ENCODE measurements around the gene TERT. TPM values are rescaled to one million over a fixed set of nuclear protein-coding genes. Genes with fewer than 3 reads are reported as not detected.

Gene TERT
- total and polyA plus RNA-seq, 5 donors: not detected

DNA sequence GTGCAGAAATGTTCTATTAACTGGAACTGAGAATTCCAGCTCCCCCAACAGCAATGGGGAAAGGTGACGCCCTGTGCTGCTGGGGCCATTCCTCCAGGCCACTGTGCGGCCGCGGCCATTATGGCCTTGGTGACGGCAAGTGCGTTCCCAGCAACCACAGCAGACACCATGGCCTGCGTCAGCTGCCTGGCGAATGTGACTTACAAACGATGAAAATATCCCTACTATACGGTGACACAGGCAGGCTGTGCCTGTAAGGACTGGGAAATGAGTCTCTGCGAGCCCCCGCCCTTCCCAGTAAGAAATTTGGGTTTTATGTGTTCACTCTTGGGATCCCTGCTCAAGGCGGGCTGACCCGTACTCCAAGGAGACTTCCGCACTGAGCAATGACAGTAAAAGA is 29.4 kb upstream of the TERT start:
- intact Hi-C loops (cut with DNase I): no loop called here
- 94% methylated on average over 15 of the region's 15 CpGs for WGBS
- Histone ChIP-seq H3K4me1 (ENCODE audit: control insufficient read depth, insufficient read depth, low read length) (no peaks in the 10 kb centered on the region), H3K27ac (ENCODE audit: low read length) (no peak overlapping the region), H3K27me3 (ENCODE audit: control insufficient read depth, insufficient read depth) (no peaks in the 10 kb centered on the region), H3K9me3 (ENCODE audit: control insufficient read depth, low read length) (no peaks in the 10 kb centered on the region), H3K4me3 (ENCODE audit: low read length) (no peak overlapping the region)
- no peak for DNase-seq
- ATAC-seq: no peak

DNA sequence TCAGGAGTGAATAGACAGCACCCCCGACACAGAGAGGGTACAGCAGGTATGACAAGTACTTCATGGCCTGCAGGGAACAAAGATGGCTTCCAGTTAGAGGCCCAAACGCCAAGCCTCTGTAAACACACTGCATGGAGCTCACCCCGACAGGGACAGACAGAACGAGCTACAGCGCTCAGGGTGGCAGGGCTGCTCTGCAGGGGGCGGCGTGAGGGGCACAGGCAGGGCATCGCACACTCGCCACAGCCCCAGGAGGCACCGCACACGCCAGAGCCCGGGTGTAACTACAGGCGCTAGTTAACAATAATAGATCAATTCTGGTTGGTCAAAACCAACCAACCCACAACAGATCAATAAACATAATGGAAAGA is 28.9 kb upstream of the TERT start:
- Histone ChIP-seq H3K27me3 (ENCODE audit: control insufficient read depth, insufficient read depth) (no peaks in the 10 kb centered on the region), H3K27ac (ENCODE audit: low read length) (no peak overlapping the region), H3K4me3 (ENCODE audit: low read length) (no peak overlapping the region), H3K9me3 (ENCODE audit: control insufficient read depth, low read length) (no peaks in the 10 kb centered on the region), H3K4me1 (ENCODE audit: control insufficient read depth, insufficient read depth, low read length) (no peaks in the 10 kb centered on the region)
- ATAC-seq (no peak), DNase-seq (no peak)
- intact Hi-C loops (cut with DNase I): no loop called here
- WGBS: 96% methylated on average over 13 of the region's 13 CpGs

DNA sequence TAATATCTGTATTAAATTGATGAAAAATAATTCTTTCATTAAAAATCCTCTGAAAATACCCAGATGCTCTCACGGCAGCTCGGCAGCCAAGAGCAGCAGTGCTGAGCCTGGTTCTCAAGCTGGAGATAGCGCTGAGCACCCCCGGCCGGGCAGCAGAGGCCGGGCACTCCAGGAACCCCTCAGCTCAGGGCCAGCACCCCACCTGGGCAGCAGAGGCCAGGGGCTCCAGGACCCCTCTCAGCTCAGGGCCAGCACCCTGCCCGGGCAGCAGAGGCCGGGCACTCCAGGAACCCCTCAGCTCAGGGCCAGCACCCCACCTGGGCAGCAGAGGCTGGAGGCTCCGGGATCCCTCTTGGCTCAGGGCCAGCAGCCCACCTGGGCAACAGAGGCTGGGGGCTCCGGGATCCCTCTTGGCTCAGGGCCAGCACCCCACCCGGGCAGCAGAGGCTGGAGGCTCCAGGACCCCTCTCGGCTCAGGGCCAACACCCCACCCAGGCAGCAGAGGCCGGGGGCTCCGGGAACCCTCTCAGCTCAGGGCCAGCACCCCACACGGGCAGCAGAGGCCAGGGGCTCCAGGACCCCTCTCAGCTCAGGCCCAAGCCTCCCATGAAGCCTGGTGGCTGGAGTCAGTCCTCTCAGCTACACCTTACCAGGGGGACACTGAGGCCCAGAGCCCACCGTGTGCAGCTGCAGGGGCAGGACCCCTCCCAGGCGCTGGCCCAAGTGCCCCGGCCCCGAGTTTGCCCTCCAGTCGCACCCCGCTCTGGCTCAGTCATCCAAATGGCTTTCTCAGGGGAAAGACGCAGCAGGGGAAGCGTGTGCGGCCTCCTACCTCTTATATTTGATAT is 28.3 kb upstream of the TERT start:
- Histone ChIP-seq H3K27me3 (ENCODE audit: control insufficient read depth, insufficient read depth) (no peaks in the 10 kb centered on the region), H3K4me1 (ENCODE audit: control insufficient read depth, insufficient read depth, low read length) (no peaks in the 10 kb centered on the region), H3K9me3 (ENCODE audit: control insufficient read depth, low read length) (no peaks in the 10 kb centered on the region), H3K4me3 (ENCODE audit: low read length) (no peak overlapping the region), H3K27ac (ENCODE audit: low read length) (no peak overlapping the region)
- WGBS: 92% methylated on average over 24 of the region's 24 CpGs
- DNase-seq: no peak
- intact Hi-C loops (cut with DNase I): no loop called here
- ATAC-seq: no peak

DNA sequence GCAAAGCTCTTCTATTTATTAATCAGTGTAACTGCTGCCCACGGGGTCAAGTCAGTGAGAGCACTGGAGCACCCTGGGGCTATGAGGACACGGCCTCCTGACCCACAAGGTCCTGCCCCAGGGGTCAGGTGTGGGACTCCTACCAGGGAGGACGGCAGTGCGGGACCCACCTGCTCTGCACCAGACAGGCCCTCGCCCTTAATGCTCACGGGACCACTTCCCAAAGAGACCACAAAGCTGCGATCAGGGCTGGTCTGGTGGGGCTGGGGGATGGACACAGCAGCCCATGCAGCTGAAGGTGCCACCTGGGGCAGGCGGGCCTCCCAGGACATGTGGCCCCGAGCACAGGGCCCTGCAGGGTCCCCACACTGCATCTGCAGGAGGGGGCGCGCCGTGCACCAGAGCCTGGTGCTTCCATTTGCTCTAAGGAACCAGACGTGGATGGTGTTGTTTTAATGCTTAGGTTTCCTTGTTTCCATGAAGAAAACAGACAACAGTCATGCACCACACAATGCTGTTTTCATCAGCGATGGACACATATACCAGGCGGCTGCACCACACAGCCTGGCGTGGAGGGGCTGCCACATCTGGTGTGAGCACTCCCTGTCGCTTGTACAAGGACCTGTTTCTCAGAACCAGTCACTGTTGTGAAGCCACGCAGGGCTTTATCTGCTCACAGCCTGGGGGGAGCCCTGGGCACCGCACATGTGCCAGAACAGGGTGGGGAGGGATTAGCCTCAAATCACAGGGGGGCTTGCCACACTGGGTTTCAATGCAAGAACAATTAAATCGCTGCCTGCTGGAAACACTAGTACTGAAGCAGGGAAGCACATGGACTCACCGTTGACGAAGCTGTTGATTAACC is 27.4 kb upstream of the TERT start:
- no peaks in the 10 kb centered on the region for H3K27me3 ChIP-seq (ENCODE audit: control insufficient read depth, insufficient read depth)
- whole genome bisulfite sequencing: 93% methylated on average over 22 of the region's 22 CpGs
- H3K4me1 ChIP-seq (ENCODE audit: control insufficient read depth, insufficient read depth, low read length): no peaks in the 10 kb centered on the region
- DNase-seq: no peak
- H3K9me3 ChIP-seq (ENCODE audit: control insufficient read depth, low read length): no peaks in the 10 kb centered on the region
- no peak overlapping the region for H3K4me3 ChIP-seq (ENCODE audit: low read length)
- intact Hi-C loops (cut with DNase I): no loop called here
- no peak overlapping the region for H3K27ac ChIP-seq (ENCODE audit: low read length)
- ATAC-seq: no peak

DNA sequence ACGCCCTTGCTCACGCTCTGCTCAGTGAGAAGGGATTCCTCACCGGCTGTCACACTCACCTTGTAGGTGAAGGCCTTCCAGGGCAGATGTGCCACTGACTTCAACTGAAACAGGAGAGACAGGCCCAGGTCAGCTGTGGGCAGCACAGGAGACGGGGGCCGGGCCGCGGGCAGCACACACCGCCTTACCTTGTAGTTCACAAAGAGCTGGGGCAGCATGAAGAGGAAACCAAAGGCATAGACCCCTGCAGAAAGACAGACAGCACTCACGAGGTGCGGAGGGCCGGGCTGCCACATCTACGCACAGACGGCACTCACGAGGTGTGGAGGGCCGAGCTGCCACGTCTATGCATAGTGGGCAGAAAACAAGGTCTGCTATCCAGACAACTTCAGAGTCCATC is 26.7 kb upstream of the TERT start:
- WGBS: 95% methylated on average over 16 of the region's 16 CpGs
- Histone ChIP-seq H3K27ac (ENCODE audit: low read length) (no peak overlapping the region), H3K9me3 (ENCODE audit: control insufficient read depth, low read length) (no peaks in the 10 kb centered on the region), H3K4me1 (ENCODE audit: control insufficient read depth, insufficient read depth, low read length) (no peaks in the 10 kb centered on the region), H3K4me3 (ENCODE audit: low read length) (no peak overlapping the region), H3K27me3 (ENCODE audit: control insufficient read depth, insufficient read depth) (no peaks in the 10 kb centered on the region)
- no peak for ATAC-seq
- DNase-seq: no peak
- intact Hi-C loops (cut with DNase I): no loop called here

DNA sequence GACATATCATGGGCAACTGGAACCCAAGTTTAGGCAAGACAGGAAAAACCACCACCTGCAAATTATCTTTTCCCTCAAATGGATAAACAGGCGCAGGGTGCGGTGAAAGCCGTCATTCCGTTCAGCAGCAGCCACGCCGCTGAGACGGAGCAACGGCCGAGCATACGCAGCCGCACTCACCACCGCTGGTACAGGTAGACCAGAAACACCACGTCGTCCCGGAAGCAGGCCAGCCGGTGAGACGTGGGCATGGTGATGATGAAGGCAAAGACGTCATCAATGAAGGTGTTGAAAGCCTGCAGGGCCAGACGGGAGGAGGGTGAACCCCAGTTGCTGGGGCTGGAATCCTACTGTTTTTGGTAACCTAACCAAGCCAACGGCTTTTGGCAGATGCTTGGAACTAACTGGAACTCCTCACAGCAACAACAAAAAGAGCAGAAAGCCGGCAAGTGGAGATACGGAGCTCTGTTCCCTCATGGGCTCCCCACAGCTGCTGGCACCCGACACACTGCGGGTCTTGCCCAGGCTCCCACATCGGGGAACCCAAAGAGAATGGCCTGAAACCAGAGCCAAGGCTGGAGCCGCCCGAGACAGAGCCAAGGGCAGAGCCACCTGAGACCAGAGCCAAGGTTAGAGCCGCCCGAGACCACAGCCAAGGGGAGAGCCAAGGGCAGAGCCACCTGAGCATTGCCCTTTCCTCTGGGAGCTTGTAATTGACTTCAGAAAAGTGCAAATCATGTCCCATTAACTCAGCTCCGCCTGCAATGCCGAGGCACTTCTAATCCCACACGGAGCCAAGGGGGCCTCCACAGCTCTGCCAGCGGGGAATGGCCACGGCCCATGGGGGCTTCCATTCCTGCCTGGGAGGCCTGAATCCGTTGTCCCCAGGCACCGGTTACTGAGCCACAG is 25.8 kb upstream of the TERT start:
- ATAC-seq (no peak), DNase-seq (no peak)
- intact Hi-C loops (cut with DNase I): no loop called here
- Histone ChIP-seq H3K4me3 (ENCODE audit: low read length) (no peak overlapping the region), H3K27ac (ENCODE audit: low read length) (no peak overlapping the region), H3K9me3 (ENCODE audit: control insufficient read depth, low read length) (no peaks in the 10 kb centered on the region), H3K27me3 (ENCODE audit: control insufficient read depth, insufficient read depth) (no peaks in the 10 kb centered on the region), H3K4me1 (ENCODE audit: control insufficient read depth, insufficient read depth, low read length) (no peaks in the 10 kb centered on the region)
- WGBS: 89% methylated on average over 36 of the region's 36 CpGs

DNA sequence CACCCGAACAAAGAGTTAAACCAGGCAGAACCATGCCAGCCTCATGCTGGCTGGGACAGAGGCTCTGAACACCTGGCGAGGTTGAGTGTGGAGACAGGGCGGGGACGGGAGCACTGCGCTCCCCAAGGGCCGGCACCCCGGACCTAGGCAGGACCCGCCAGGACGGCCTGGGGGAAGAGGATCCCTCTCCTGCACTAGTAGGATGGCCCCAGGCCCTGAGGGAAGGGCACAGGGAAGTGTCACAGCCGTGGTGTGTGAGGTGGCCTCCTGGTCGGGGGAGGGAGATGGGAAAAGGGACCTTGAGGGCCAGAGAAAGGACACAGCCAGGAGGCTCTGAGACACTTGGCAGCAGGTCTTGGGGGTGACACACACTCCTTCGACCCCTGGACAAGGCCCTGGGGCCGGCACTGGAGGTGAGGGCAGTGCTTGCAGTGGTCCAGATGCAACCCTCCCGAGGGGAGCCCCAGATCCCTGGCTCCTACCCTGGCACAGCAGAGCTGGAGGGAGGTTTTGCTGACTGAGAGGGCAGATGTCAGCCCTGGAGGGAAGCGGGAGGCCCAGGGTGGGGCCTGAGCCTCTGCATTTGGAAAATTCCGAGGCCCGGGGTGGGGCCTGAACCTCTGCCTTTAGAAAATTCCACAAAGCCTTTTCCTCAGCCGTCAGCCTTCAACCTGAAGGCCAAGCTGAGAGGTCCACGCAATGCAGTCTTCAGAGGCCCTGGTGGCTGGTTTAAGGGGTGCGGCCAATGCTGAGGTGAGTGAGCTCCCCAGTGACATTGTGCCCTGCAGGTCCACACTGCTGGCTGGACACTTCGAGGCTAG is 24.8 kb upstream of the TERT start:
- no peaks in the 10 kb centered on the region for H3K4me1 ChIP-seq (ENCODE audit: control insufficient read depth, insufficient read depth, low read length)
- no peak overlapping the region for H3K27ac ChIP-seq (ENCODE audit: low read length)
- intact Hi-C loops (cut with DNase I): no loop called here
- ATAC-seq: no peak
- DNase-seq: no peak
- no peaks in the 10 kb centered on the region for H3K27me3 ChIP-seq (ENCODE audit: control insufficient read depth, insufficient read depth)
- WGBS: 92% methylated on average over 21 of the region's 21 CpGs
- H3K9me3 ChIP-seq (ENCODE audit: control insufficient read depth, low read length): no peaks in the 10 kb centered on the region
- no peak overlapping the region for H3K4me3 ChIP-seq (ENCODE audit: low read length)

DNA sequence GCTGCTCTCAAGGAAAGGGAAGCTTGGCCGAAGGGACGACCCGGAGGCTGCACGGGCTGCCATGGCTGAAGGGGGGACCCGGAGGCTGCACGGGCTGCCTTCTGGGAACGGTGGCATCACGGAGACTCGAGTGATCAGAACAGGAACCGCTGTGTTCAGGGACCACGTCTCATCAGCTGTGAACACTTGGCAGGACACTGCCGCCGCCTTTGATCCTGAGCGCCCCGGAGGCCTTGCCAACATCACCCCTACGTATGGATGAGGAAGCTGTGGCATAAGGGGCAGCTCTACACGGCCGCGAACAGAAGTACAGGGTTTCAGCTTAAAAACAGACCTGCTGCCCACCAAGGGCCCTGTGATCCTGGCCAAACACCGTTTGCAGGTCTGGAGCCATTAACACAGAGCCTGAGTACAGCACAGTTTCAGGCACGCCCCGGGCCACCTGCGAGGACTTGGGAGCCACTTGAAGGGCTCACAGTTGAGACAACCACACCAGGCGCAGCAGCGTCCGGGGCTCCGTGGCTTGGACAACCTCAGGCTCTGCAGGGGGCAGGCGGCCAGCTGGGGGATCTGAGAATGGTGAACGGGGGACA is 23.9 kb upstream of the TERT start:
- intact Hi-C loops (cut with DNase I): no loop called here
- 93% methylated on average over 29 of the region's 29 CpGs for WGBS
- Histone ChIP-seq H3K9me3 (ENCODE audit: control insufficient read depth, low read length) (no peaks in the 10 kb centered on the region), H3K4me1 (ENCODE audit: control insufficient read depth, insufficient read depth, low read length) (no peaks in the 10 kb centered on the region), H3K27ac (ENCODE audit: low read length) (no peak overlapping the region), H3K27me3 (ENCODE audit: control insufficient read depth, insufficient read depth) (no peaks in the 10 kb centered on the region), H3K4me3 (ENCODE audit: low read length) (no peak overlapping the region)
- peak in 1 of 3 donors; percentile 49 for DNase-seq
- ATAC-seq: no peak

DNA sequence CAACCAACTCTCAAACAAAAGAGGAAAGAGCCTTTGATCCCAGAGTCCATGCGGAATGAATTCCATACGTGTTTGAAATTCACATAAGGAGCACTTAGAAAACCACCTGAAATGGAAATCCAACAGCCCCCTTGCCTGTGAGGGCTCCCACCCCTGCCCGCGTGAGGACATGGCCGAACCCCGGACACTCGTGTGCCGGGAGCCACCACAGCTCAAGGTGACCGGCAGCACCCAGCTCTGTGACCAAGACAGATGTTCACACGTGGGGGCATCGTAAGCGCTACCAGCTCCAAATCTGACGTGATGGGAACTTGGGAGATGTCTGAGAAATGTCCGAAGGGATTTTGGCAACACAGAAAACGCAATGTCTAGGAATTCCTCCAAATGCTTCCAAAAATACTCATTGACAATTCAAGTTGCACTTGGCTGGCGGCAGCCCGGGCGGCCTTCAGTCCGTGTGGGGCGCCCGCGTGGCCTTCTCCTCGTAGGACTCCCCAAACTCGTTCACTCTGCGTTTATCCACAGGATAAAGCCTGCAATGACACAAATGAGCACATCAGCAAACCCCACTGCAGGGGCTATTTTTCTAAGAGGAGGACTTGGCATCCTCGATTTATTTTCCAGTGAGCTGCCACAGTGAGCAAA is 23.2 kb upstream of the TERT start:
- no peak for ATAC-seq
- DNase-seq: no peak
- no peak overlapping the region for H3K27ac ChIP-seq (ENCODE audit: low read length)
- H3K9me3 ChIP-seq (ENCODE audit: control insufficient read depth, low read length): no peaks in the 10 kb centered on the region
- H3K4me3 ChIP-seq (ENCODE audit: low read length): no peak overlapping the region
- intact Hi-C loops (cut with DNase I): no loop called here
- no peaks in the 10 kb centered on the region for H3K4me1 ChIP-seq (ENCODE audit: control insufficient read depth, insufficient read depth, low read length)
- no peaks in the 10 kb centered on the region for H3K27me3 ChIP-seq (ENCODE audit: control insufficient read depth, insufficient read depth)
- WGBS: 92% methylated on average over 26 of the region's 26 CpGs
